Central memory CD8-positive, alpha-beta T cell (primary cell): ENCODE data around the gene SMAD1.
"Not testable (repeated sequence)": the region's sequence is repeated elsewhere in the genome, so short reads cannot be mapped to it uniquely, and the experiment has no call there.

Experiments
- ATAC-seq: fragments of 150-1000 bp; cut with Tn5 transposase; replicated peaks from 2 replicates; pipeline ENCODE4 v1.10.0; 2022; ENCODE audit warnings: mild to moderate bottlenecking, moderate FRiP score, moderate number of reproducible peaks; ENCODE audit not compliant: poor library complexity, severe bottlenecking; ENCODE audit errors: extremely low read depth
- DNase-seq, 2 donors: peaks; one replicate each; pipeline ENCODE4 v3.0.0; 2021; ENCODE audit warnings: low spot score in 2 of 2
- H3K27ac Mint-ChIP-seq: one replicate; pipeline ENCODE4 v1.8.0; 2022; ENCODE audit warnings: low read depth, mild to moderate bottlenecking, moderate library complexity, mixed read lengths
- H3K27me3 Mint-ChIP-seq: one replicate; pipeline ENCODE4 v1.8.0; 2022; ENCODE audit warnings: mixed read lengths
- H3K36me3 Mint-ChIP-seq: one replicate; pipeline ENCODE4 v1.8.0; 2022; ENCODE audit warnings: mild to moderate bottlenecking, moderate library complexity, mixed read lengths; ENCODE audit not compliant: insufficient read depth
- H3K4me1 Mint-ChIP-seq: one replicate; pipeline ENCODE4 v1.8.0; 2022; ENCODE audit warnings: mixed read lengths
- H3K4me3 Mint-ChIP-seq: one replicate; pipeline ENCODE4 v1.8.0; 2022; ENCODE audit warnings: mild to moderate bottlenecking, moderate library complexity, mixed read lengths
- H3K9me3 Mint-ChIP-seq: one replicate; pipeline ENCODE4 v1.8.0; 2022; ENCODE audit warnings: mixed read lengths

Gene SMAD1

DNA sequence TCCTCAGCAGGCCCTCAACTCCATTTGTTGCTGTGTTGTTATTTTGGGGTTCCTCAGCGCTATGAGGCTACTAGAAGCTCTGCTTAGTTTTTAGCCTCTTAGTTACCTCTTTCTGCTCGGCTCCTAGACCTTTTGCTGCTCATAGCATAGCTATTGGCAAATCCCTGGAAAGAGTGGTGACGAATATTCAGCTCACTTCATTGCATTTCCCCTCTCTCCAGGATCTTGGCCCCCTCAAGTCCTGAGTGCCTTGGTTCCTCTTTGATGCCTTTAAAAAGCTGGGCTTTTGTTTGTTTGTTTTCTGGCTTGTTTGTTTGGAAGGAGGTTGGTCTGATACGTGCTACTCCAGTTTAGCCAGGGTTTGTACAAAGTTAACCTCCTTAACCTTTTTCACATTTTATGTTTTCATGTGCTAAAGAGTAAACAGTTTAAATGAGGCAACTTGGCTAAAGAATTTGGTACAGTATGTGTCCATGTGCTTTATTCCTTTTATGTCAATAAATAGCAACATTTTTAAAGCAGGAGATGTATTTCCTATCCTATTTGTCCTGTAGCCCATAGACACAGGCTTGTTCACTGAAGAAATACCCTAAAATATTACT, 31.5 kb downstream of the SMAD1 start:
- peaks cover 13% of the 10 kb centered on the region for H3K9me3 Mint-ChIP-seq
- no peaks in the 10 kb centered on the region for H3K27me3 Mint-ChIP-seq
- H3K27ac Mint-ChIP-seq = no peak overlapping the region
- no peak overlapping the region for H3K4me3 Mint-ChIP-seq
- no peak for ATAC-seq
- H3K4me1 Mint-ChIP-seq = peaks cover 8% of the 10 kb centered on the region
- DNase-seq = no peak
- peaks cover 4% of the 10 kb centered on the region for H3K36me3 Mint-ChIP-seq

DNA sequence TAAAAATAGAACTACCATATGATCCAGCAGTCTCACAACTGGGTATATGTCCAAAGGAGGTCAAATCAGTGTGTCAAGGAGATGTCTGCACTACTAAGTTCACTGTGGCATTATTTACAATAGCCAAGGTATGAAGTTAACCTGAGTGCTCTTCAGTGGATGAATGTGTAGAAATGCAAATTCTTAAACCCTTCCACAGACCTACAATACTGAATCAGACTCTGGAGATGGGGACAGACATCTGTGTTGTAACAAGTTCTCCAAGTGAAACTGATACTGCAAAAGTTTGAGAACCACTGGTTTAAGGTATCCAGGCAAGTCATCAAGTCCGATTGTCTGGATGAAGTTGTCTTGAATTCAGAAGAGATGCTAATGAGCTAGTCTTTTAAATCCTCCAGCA, 38.5 kb downstream of the SMAD1 start:
- ATAC-seq (no peak), DNase-seq (no peak)
- H3K4me1 Mint-ChIP-seq = no peaks in the 10 kb centered on the region
- peaks cover 1% of the 10 kb centered on the region for H3K36me3 Mint-ChIP-seq
- no peak overlapping the region for H3K27ac Mint-ChIP-seq
- no peak overlapping the region for H3K4me3 Mint-ChIP-seq
- no peaks in the 10 kb centered on the region for H3K27me3 Mint-ChIP-seq
- H3K9me3 Mint-ChIP-seq = no peaks in the 10 kb centered on the region

DNA sequence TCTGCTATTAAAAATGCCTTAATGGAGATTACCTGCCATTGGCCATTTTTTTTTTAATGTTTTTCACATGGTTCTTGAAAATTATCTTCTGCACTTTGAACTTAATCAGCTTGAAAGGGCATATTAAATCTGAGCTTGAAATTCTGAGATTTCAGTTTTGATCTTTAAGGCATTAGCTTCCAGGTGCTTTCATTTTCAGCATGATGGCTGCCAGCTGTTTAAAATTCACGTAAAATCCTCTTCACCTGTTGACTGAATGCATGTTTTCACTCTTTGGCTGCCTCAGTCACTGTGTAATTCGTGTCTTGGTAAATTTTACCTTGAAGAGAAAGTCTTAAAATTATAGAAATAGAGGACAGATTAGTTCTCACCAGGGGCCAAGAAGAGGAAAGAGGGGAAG, 39.6 kb downstream of the SMAD1 start:
- DNase-seq (no peak), ATAC-seq (no peak)
- no peaks in the 10 kb centered on the region for H3K4me1 Mint-ChIP-seq
- no peak overlapping the region for H3K27ac Mint-ChIP-seq
- no peak overlapping the region for H3K4me3 Mint-ChIP-seq
- no peaks in the 10 kb centered on the region for H3K9me3 Mint-ChIP-seq
- H3K36me3 Mint-ChIP-seq = peaks cover 1% of the 10 kb centered on the region
- H3K27me3 Mint-ChIP-seq = no peaks in the 10 kb centered on the region

DNA sequence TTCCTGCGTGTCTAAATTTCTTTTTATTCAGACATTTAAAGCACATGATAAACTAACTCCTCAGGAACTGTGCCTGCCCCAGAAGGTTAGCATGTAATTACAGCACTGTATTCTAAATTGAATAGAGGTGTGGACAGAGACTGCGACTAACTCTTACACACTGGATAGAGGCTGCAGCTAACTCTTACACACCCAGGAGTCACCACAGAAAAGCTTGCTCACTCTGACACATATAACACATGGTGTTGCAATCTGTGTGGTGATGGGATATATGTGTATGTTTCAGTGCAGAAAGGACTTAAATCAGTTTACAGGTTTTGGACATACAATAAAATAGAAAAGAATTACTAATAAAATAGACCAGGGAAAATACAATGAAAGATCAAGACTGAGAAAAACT, 41.5 kb downstream of the SMAD1 start:
- no peak overlapping the region for H3K27ac Mint-ChIP-seq
- H3K4me1 Mint-ChIP-seq = no peaks in the 10 kb centered on the region
- no peaks in the 10 kb centered on the region for H3K27me3 Mint-ChIP-seq
- no peak for DNase-seq
- H3K9me3 Mint-ChIP-seq = no peaks in the 10 kb centered on the region
- H3K4me3 Mint-ChIP-seq = no peak overlapping the region
- no peak for ATAC-seq
- peaks cover 1% of the 10 kb centered on the region for H3K36me3 Mint-ChIP-seq

DNA sequence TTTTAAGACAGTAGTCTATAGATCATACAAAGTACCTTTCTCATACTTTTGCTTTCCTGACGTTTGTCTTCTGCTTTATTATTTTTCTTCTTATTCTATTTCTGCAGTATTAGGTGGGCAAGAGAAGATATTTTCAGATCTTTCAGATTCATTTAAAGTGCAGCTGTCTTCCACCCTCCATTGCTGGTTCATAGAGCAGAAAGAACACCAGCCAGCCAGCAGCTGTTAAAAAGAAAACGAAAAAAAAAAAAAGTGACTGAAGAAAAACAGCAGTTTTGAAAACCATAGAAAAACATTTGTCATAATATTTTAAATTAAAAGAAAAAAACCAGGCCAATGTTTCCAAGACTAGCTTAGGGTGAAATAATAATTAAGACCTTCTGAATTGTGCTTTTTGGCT, 42.9 kb downstream of the SMAD1 start:
- no peak overlapping the region for H3K4me3 Mint-ChIP-seq
- H3K4me1 Mint-ChIP-seq = no peaks in the 10 kb centered on the region
- ATAC-seq = no peak
- H3K27ac Mint-ChIP-seq = no peak overlapping the region
- no peak for DNase-seq
- H3K36me3 Mint-ChIP-seq = peaks cover 1% of the 10 kb centered on the region
- no peaks in the 10 kb centered on the region for H3K27me3 Mint-ChIP-seq
- no peaks in the 10 kb centered on the region for H3K9me3 Mint-ChIP-seq

DNA sequence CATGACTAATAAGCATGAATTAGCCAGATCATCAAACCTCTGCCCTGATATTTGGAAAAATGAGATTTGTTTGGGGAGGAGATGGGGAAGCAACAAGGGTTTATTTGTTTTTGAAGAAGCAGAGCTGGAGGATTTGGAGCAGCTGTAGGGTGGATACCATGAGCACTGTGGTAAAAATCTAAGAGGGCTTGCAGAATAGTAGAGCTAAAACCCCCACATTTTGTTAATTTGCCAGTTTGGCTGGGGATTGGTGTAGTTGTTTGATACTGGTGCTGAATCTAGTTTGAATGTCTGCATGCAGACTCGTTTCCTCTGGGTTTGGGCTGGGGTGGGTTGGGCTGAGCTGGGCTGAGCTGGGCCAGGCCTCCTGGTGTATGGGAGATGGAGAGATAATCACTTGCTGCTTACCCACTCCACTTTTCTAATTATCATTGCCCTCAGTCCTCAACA, 43.7 kb downstream of the SMAD1 start:
- Mint-ChIP-seq H3K4me1 (no peaks in the 10 kb centered on the region), H3K27ac (no peak overlapping the region), H3K36me3 (peaks cover 1% of the 10 kb centered on the region), H3K4me3 (no peak overlapping the region), H3K9me3 (no peaks in the 10 kb centered on the region), H3K27me3 (no peaks in the 10 kb centered on the region)
- DNase-seq (no peak), ATAC-seq (no peak)

DNA sequence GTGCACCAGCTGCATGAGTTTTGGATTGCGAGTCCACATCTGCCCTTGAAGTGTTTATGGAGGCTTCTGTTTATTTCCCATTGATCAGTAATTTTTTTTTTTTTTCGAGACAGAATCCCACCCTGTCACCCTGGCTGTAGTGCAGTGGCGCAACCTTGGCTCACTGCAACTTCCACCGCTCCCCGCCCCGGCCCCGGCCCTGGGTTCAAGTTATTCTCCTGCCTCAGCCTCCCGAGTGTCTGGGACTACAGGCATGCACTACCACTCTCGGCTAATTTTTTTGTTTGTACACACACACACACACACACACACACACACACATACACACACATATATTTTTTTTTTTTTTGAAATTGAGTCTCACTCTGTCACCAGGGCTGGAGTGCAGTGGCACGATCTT, 46.1 kb downstream of the SMAD1 start:
- Mint-ChIP-seq H3K27ac (no peak overlapping the region), H3K4me1 (no peaks in the 10 kb centered on the region), H3K36me3 (peaks cover 2% of the 10 kb centered on the region), H3K9me3 (no peaks in the 10 kb centered on the region), H3K4me3 (no peak overlapping the region), H3K27me3 (no peaks in the 10 kb centered on the region)
- ATAC-seq (no peak), DNase-seq (no peak)

DNA sequence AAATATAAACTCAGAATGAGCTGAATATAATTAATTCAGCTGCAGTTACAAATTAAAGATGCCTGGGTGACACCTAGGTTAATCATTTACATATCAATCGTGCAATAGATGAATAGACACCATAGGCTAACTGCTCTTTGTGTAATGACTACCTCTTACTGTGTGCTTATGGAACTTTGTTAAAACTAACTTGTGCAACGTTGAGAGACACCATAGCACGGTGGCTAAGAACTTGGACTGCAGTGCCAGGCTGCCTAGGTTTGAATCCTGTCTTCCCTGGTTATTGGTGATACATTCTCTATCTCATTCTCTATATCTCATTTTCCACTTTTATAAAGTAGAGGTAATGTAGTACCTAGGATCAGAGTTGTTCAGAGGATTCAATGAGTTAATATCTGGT, 46.9 kb downstream of the SMAD1 start:
- no peaks in the 10 kb centered on the region for H3K9me3 Mint-ChIP-seq
- no peak overlapping the region for H3K4me3 Mint-ChIP-seq
- no peak overlapping the region for H3K27ac Mint-ChIP-seq
- ATAC-seq (no peak), DNase-seq (no peak)
- H3K36me3 Mint-ChIP-seq = peaks cover 2% of the 10 kb centered on the region
- no peaks in the 10 kb centered on the region for H3K4me1 Mint-ChIP-seq
- H3K27me3 Mint-ChIP-seq = no peaks in the 10 kb centered on the region

DNA sequence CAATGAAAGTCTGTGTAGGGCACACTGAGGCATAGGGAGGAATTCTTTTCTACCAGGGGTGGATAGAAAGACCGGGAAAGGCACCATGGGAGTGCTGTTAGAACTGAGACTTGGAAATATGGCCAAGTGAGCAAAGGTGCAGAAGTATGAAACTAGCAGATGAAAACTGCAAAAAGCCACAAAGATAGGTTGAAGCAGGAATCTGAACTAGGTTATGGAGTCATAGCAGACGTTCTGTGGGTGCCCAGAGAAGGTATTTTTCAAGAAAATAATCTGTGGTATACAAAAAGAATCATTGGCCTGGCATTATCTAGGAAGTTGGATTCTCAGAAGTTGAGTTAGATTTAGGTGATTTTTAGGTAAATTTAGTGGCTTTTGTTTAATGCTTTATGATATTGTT, 48.5 kb downstream of the SMAD1 start:
- no peak overlapping the region for H3K27ac Mint-ChIP-seq
- no peak overlapping the region for H3K4me3 Mint-ChIP-seq
- peaks cover 2% of the 10 kb centered on the region for H3K36me3 Mint-ChIP-seq
- no peak for DNase-seq
- no peaks in the 10 kb centered on the region for H3K9me3 Mint-ChIP-seq
- no peak for ATAC-seq
- H3K27me3 Mint-ChIP-seq = peaks cover 1% of the 10 kb centered on the region
- no peaks in the 10 kb centered on the region for H3K4me1 Mint-ChIP-seq

DNA sequence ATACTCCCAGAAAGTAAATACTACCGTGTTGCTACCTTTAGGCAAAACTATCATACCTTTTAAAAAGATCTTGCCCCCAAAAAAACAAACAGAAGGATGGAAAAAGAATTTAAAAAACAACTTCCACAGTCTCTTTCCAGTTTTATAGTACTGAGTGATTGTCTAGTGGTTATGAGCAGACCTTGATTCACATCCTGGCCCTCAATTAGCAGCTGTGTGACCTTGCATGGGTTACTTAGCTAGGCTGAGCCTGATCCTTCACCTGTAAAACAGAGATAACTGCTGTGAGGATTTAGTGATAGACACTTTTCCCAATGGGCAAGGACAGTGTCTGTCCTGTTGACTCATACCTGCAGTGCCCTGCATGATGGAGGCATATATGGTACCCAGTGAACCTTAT, 49.0 kb downstream of the SMAD1 start:
- H3K36me3 Mint-ChIP-seq = peaks cover 2% of the 10 kb centered on the region
- no peak overlapping the region for H3K4me3 Mint-ChIP-seq
- no peaks in the 10 kb centered on the region for H3K9me3 Mint-ChIP-seq
- no peaks in the 10 kb centered on the region for H3K4me1 Mint-ChIP-seq
- peaks cover 6% of the 10 kb centered on the region for H3K27me3 Mint-ChIP-seq
- DNase-seq = no peak
- H3K27ac Mint-ChIP-seq = no peak overlapping the region
- ATAC-seq = no peak

DNA sequence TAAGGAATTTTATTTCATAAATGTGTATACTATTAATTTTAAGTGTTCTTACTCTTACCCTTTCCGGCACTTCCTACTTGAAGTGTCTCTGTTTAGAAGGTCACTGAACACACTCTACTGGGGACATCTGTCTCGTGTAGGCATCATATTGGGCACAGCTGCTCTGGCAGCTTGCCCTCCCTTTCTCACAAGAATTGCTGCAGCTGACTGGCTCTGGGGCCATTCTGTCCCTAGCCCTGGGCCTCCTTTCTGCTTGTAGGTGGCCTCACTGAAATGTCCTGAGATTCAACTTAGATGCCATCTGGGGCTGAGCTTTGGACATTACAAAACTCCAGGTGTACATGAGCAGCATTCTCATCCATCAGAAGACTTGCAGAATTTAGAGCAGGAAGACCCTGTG, 49.6 kb downstream of the SMAD1 start:
- Mint-ChIP-seq H3K27me3 (peaks cover 11% of the 10 kb centered on the region), H3K4me3 (no peak overlapping the region), H3K27ac (no peak overlapping the region), H3K4me1 (no peaks in the 10 kb centered on the region), H3K36me3 (peaks cover 2% of the 10 kb centered on the region), H3K9me3 (no peaks in the 10 kb centered on the region)
- DNase-seq (no peak), ATAC-seq (no peak)

DNA sequence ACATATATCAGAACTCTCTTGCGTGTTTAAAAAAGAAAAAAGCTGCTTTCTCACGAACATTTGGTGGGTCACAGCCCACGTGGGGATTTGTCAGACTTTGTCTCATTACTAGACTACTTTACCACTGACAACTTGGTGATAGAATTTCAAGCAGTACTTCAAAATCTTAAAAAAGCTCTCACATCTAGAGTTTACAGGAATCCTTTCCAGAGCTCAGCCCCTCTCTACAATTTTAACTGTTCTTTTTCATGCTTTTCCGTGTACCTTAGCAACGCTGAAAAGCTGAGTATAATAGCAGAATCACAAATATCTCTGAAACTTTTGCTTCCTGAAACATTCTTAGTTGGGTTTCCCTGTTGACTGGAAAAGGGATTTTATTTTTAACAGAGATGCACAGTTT, 50.2 kb downstream of the SMAD1 start:
- Mint-ChIP-seq H3K9me3 (no peaks in the 10 kb centered on the region), H3K27ac (no peak overlapping the region), H3K4me1 (no peaks in the 10 kb centered on the region)

DNA sequence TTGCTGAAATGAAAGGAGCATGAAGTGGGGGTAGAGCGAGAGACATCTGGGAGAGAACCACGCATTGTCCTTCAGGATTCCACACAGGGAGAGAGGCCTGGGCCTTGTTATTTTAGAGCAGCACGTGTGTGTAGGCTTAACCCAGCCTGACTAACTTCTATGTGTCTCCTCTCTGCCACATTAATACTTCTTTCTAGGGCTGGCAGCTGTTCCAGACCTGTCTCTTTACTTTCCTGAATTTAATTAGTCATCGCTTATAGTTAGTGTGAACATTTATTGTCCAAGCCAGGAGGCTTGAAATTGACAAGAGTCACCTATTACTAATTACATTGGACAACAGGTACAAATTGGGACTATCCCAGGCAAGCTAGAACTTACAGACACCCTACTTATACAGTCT, 51.3 kb downstream of the SMAD1 start:
- Mint-ChIP-seq H3K27me3 (peaks cover 11% of the 10 kb centered on the region), H3K4me3 (no peak overlapping the region), H3K36me3 (peaks cover 2% of the 10 kb centered on the region), H3K9me3 (no peaks in the 10 kb centered on the region), H3K27ac (no peak overlapping the region), H3K4me1 (no peaks in the 10 kb centered on the region)
- DNase-seq (no peak), ATAC-seq (no peak)

More for the DNA sequence above, 50.2 kb downstream of the SMAD1 start:
- ATAC-seq (no peak), DNase-seq (no peak)
- Mint-ChIP-seq H3K36me3 (peaks cover 2% of the 10 kb centered on the region), H3K27me3 (peaks cover 11% of the 10 kb centered on the region), H3K4me3 (no peak overlapping the region)

DNA sequence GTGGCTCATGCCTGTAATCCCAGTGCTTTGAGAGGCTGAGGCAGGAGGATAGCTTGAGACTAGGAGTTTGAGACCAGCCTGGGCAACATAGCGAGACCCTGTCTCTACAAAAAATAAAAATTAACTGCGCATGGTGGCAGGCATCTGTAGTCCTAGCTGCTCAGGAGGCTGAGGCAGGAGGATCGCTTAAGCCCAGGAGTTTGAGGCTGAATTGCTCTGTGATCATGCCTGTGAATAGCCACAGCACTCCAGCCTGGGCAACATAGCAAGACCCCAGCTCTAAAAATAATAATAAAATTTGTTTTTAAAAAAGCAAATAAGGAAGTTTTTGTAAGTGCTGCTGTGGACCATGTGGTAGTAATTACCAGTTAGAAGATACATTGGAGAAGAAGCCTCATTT, 51.8 kb downstream of the SMAD1 start:
- not testable (repeated sequence) for DNase-seq, H3K9me3 Mint-ChIP-seq, ATAC-seq, H3K27ac Mint-ChIP-seq, H3K4me3 Mint-ChIP-seq, H3K36me3 Mint-ChIP-seq, H3K4me1 Mint-ChIP-seq
- H3K27me3 Mint-ChIP-seq = peaks cover 11% of the 10 kb centered on the region
